NOMO-1 (cell line): ENCODE measurements around the gene TPRG1.

ENCODE experiments used
- DNase-seq, 2 experiments: peaks; one replicate each; lab custom pipeline; 2025; ENCODE audit not compliant: unreplicated experiment in 2 of 2; lab: John Stamatoyannopoulos, UW

The TPRG1 gene

DNA sequence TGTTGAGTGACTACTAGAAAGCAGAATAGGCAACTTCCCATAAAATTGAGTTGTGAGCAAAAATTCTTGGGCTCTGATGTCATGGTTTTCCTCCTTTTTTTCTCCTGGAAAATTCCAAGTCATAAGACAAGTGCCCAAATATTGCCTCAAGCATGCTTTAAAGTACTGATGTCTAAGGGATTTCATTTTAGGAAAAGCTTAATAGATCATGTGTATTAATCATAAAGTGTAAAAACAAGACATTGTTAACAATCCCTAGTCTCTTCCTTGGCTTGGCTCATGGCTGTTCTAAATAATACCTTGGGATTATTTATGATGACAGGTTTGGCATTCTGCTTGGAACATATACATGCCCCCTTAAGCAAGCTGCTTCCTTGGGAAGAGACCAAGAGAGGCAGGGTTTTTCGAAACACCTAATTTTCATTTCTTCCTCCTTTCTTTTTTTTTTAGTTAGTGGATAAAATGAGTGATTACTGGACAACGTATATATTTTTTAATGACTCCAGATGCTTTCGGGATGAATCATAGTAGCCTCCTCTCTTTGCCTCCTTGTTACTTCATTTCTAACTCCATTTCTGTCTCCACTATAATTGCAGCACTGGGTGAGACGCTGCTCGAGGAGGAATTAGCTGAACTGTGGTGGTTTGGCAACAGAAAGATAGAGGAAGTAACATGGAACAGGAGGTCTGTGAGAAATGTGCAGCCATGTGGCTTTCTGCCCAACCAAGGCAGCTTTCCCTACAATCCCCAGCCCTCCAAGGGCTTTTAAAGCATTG, 104.9 kb downstream of the TPRG1 start:
- DNase-seq, result peak; percentile 90 to 100

DNA sequence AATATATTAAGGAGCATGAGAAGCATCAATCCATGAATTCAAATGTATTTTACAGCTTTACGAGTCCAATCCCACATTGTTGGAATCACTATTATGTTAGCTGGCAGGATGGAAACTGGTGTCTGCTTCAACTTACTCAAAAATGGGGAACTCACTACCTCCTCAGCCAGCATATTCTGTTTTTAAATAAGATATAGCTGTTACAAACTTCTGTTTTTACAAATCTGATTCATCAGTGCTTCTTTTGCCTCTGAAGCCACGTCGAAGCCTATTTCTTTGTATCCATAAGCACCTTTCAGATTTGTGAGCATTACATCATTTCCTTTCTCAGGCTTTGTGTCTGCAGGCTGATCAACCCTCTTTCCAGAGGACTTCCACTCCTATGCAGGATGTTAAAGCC, 105.9 kb downstream of the TPRG1 start:
- peak; percentile 52 to 72 for DNase-seq

DNA sequence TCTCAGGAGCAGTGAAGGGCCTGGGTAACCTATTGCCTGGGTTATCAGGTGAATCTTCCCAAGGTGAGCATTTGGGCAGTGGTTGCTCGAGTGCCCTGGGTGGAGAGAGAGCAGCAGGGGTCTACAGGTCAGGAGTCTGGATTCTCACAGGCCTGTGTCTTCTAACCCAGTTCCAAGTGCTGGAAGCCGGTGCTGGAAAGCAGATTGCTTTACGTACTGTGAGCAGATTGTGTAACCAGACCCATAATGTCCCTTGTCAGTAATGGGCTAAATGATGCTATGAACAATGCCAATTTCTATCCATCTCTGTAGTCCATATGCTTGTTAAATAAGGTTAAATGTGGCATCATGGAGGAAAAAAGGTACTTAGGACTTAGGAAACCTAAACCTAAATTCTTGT, 106.5 kb downstream of the TPRG1 start:
- DNase-seq, result no peak

- no peak for DNase-seq
Observed at GRCh38 chr3:189282189-189282588, 110.4 kb downstream of the TPRG1 start.

GRCh38 chr3:189282741-189283140, 111.0 kb downstream of the TPRG1 start:
- DNase-seq, result no peak

DNA sequence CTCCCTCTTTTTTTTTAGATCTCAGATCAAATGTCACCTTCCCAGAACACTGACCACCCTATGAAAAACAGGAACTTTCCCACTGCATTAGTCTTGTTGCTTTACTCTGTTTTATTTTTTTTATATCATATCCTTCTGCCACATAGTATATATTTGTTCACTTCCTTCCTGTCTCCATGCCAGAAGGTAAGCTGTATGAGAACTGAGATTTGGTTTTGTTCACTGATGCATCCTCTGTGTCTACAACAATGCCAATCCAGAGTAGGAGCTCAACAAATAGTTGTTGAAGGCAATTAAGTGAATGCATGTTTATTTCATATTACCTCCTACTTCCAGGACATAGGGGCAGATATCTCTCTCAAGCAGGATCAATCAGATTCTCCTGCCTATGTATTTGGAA, 114.4 kb downstream of the TPRG1 start:
- DNase-seq, result no peak

DNA sequence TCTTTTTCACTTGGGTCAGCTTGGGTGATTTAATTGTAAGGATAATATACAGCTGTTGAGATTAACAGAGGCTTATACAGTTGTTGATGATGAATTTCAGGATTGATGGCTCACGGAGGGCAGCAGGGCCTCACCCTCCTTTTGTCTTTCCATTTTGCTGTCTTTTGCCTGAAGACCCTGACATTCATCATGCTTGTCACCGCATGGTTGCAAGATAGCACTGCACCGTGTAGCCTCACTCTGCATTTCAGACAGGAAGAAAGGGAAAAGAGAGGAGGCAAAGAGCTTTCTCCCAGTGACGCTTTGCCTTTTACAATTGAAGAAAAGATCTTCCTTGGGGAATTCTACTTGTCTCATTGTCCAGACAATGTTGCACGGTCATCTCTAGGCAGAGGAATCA, 115.1 kb downstream of the TPRG1 start:
- no peak for DNase-seq

DNA sequence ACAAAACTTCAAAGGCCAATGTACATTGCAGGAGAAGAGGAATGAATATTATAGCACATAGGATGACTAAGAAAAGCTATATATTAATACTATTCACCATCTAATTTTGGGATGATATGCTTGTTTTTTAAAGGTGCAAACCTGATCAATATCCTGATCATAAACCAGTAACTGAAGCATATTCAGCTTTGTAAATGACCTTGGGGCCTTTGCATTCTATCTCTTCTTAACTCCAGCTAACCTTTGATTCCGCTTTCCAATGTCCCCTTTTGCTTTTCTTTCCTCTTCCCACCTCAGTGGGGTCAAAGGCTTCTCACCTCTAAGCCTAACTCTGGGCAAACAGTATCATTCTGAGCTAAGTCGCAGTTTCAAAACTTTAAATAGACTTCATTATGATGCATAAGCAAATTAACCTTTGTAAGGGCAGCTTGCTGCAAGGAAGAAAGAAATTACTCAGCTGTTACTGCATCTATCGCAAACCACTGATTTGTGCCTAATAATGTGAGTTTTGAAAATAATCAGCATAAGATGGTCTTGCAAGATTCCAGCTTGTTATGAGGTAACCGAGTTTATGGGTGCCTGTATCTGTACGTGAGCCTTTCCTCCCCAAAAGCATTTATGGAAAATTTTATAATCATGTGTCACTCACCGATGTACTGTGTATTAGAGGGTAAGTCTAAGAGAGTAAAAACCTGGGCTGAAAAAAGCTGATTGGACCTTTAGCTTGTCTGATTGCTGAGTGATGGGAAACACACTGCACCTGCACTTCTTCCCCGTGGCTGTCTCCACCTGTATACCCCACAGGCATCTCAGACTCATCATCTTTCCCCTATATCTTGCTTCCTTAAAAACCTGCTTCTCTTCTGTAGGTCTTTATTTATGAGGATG, 116.8 kb downstream of the TPRG1 start:
- DNase-seq, result no peak

DNA sequence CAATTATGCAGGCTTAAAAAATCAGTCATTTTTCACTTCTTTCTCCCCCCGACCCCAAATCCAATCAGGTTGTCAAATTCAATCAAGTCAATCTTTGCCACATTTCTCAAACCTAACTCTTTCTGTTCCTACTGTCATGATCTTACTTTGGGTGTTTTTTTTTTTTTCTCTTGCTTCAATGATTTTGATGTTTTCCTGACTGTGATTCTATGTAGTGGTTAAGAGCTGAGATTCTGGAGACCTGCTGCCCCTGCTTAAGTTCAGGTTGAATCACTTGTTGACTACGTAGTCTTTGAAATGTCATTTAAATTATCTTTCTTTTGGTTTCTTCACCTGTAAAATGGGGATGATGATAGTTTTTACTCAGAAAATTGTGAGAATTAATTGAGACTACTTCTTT, 117.5 kb downstream of the TPRG1 start:
- no peak for DNase-seq

DNA sequence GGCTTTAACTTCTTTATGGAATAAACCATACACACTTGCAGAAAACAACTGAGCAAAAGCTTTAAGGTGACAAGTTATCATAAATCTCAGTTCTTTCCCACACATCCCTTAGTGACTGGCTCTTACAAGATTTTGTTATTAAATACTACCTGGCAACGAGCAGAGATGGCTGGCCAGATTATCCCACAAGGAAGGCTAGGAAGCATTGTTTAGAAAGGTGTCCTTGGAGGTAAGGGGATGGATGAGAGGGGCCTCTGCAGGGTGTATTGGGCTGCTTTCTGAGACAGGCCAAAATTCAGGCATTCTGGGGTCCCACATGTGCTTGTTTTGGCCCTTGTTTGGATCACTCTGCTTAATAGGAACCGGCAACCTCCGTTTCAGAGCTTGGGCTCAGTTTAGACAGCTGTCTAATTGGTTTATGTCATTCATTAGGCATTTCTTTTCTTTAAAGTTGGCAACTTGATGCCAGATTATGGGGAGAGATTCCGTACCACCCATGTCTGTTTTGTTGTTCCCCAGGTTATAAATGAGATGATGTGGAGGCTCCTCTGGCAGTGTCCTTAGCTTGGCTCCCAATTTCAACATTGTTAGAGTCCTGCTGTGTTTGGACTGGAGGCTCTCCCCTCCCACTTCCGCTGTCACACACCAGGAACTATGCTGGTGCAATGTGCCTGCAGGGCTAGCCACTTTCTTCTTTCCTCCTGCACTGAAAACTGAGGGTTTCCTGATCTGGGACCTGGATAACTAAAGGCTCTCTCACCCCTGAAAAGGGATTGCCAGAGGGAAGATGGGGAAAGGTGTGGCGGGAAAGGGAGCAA, 121.1 kb downstream of the TPRG1 start:
- peak; percentile 33 to 53 for DNase-seq

GRCh38 chr3:189294649-189295048, 122.9 kb downstream of the TPRG1 start:
- no peak for DNase-seq

GRCh38 chr3:189295089-189295488, 123.3 kb downstream of the TPRG1 start:
- DNase-seq, result no peak

GRCh38 chr3:189297932-189298331, 126.2 kb downstream of the TPRG1 start:
- DNase-seq, result no peak

- peak; percentile 57 to 71 for DNase-seq
Observed at GRCh38 chr3:189298469-189299375, 127.0 kb downstream of the TPRG1 start.

- DNase-seq, result no peak
Observed at GRCh38 chr3:189300345-189300744, 128.6 kb downstream of the TPRG1 start.

- no peak for DNase-seq
Observed at GRCh38 chr3:189301479-189301878, 129.7 kb downstream of the TPRG1 start.

DNA sequence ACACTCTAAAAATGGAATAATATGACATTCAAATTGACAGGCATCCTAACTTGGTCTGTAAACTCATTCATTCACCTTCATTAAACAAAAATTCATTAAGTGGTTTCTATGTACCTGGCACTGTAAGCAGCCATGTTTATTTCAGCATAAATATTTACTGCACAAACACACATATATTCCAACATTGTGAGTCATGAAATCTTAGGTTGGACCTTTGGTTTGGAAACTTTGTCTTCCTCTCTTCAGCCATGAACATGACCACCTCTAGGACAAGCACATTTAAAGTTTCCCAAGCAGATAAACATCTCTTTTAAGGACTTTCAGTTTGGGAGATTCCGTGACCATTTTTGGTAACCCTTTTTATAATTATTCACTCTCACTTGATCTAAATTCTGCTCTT, 131.8 kb downstream of the TPRG1 start:
- DNase-seq, result no peak

DNA sequence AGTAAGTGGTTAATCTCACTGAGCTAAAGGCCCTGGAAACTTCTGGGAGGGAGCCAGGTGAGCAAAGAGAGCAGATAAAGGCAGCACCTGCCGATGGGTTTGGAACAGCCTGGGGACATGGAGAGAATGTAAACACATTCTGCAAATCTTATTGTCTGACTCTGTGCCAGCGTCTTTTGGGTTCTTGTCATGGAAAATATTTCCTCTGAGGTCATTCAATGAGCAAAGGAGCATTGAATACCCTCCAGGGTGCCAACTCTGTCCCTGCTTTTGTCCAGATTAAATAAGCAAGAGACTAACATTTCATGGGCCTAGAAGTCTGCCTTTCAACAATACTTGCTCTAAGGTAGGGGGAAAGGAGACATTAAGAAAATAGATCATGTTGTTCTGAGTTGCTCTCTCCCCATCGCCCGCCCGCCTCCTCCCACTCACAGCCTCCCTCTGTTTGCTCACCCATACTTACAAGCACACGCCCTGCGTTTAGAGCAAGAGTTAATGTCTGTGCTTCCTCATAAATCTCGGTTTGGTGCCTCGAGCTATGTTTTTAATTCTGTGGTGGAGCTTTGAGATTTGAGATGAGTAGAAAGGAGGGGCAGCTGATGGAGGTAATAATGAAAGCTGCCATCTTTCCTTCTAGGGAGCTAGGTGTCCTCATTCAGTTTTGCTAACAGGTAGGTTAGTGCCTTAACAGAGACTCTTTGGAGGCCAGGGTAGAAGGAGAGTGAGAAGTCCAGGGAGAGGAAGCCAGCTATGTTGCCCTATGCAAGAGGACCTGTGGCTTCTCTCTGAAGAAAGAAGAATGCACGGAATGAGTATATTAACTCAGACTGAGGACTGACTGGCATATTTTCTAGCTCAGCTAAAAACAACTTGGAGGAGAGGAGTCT, 132.9 kb downstream of the TPRG1 start:
- DNase-seq, result no peak

- no peak for DNase-seq
Observed at GRCh38 chr3:189305412-189305811, 133.6 kb downstream of the TPRG1 start.
